Right lobe of liver (tissue), 4 donors: ENCODE data around the gene BCR.

ENCODE experiments used
- POLR2A ChIP-seq: fragments of 450-650 bp; IDR thresholded peaks from one replicate; pipeline ENCODE4 v1.6.1; 2017; ENCODE audit warnings: antibody characterized with exemption, mild to moderate bottlenecking
- TF ChIP-seq, protein P1 (sequence below), 4 donors: fragments of 200-600 bp in 3 of 4; fragments of 450-650 bp in 1 of 4; IDR thresholded peaks; one replicate each; pipeline versions ENCODE4 v1.5.1 to v1.8.0; 2016 to 2022; ENCODE audit warnings: antibody characterized with exemption in 4 of 4, mild to moderate bottlenecking in 2 of 4
- donor health status: DM: no; HTN: no; CAD: no.
- donor health status: DM: no; HTN: no; CAD: no.
- donor health status: DM: no; HTN: yes; CAD: no.

DNA sequence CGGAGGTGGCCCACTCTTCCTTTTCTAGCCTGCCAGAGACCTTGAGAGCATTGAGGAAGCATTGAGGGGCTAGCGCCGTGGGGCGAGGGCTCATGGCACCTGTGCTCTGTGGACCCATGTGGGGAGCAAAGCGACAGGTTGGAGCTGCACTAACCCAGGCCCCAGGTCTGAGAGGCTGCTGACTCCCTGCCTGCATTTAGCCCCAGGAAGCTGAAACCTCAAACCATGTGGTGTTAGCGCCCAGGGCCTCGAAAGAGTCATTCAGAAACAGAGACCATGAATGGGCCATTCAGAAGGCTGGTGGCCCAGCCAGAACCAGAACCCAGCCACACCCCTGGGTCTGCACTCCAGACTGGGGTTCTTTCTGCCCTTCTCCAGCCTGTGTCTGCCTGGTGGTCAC is 88.6 kb downstream of the BCR start:
- TF ChIP-seq, protein P1, sequence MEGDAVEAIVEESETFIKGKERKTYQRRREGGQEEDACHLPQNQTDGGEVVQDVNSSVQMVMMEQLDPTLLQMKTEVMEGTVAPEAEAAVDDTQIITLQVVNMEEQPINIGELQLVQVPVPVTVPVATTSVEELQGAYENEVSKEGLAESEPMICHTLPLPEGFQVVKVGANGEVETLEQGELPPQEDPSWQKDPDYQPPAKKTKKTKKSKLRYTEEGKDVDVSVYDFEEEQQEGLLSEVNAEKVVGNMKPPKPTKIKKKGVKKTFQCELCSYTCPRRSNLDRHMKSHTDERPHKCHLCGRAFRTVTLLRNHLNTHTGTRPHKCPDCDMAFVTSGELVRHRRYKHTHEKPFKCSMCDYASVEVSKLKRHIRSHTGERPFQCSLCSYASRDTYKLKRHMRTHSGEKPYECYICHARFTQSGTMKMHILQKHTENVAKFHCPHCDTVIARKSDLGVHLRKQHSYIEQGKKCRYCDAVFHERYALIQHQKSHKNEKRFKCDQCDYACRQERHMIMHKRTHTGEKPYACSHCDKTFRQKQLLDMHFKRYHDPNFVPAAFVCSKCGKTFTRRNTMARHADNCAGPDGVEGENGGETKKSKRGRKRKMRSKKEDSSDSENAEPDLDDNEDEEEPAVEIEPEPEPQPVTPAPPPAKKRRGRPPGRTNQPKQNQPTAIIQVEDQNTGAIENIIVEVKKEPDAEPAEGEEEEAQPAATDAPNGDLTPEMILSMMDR (IDR thresholded peaks at IDR 0.05), result no peak
- no peak for TF ChIP-seq POLR2A
